GM18498 (cell line): ENCODE measurements around the gene KCNJ15.

ENCODE experiments used
- ATAC-seq: cut with Tn5 transposase; IDR thresholded peaks from one replicate; pipeline ENCODE4 v1.9.1; 2021; ENCODE audit warnings: mild to moderate bottlenecking, moderate library complexity; ENCODE audit not compliant: unreplicated experiment

KCNJ15 gene

DNA sequence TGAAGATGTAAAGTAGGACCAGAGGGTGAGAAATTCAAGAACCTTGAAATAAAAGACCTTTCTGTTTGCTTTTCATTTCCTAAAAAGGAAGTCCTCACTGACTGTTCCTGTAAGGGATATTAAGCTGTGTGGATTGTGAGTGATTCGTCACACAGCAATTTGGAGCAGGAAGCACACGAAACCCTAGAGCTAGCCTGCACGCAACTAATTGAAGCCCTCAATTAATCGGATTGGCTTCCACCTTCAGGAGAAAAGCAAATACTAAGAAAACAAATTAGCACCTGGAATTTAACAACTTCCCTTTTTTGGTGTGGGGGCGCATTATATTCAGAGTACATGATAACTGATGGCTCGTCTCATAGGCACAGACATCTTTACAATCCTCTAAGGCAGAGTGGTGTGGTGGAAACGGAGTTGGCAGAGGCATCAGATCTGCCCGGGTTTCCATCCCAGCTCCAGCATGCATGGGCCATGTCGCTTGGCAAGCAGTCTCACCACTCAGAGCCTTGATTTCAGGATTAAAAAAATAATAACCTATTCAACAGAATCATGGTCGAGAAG, 95.2 kb downstream of the KCNJ15 start:
- ATAC-seq = no peak

GRCh38 chr21:38352536-38353219, 95.9 kb downstream of the KCNJ15 start:
- ATAC-seq = no peak

- ATAC-seq = no peak
These were observed 97.4 kb downstream of the KCNJ15 start for GRCh38 chr21:38354231-38354630.

DNA sequence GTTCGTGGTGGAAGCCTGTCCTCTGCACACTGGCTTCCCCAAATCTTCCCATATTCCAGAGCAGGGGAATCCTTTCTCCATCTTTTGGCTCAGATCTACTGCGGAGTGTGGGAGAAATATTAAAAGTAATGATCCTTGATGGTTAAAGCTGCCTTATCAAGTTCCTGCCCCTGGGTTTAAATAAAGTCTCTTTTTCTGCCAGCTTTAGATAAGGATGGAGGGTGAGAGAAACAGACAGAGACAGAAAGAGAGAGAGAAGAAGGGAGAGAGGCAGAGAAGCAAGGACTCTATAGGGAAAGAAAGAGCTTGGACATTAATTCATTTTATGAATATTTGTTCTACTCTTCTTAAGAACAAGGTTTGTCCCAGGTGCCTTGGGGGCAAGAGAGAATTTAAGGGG, 98.0 kb downstream of the KCNJ15 start:
- no peak for ATAC-seq

DNA sequence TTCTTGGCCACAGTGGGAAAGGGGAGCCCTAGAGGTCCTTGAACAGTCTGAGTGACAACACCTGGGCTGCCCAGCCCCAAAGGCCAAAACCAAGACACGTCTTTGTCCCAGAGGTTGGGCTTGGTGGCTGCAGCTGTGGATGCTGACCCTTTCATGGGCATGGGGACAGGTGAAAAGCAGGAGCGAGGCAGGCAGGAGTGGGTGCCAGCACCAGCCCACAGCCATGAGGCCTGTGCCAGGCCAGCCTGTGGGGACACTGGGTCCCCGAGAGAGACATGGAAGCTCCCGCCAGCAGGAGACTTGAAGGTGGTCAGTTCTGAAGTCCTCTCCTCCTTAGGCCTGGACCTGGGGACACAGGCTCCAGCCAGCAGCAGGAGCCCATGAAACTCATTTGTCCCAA, 98.6 kb downstream of the KCNJ15 start:
- no peak for ATAC-seq

GRCh38 chr21:38355992-38356781, 99.4 kb downstream of the KCNJ15 start:
- no peak for ATAC-seq
